Measurements from ENCODE around the gene ATG13. TPM values are rescaled to one million over a fixed set of nuclear protein-coding genes. Genes with fewer than 3 reads are reported as not detected.

The ATG13 gene
- total and polyA plus RNA-seq, 2 of the 8 experiments (the other 6 are each of a cell fraction or from before 2014, with no cell fraction given), result 65.0 to 77.4 TPM

DNA sequence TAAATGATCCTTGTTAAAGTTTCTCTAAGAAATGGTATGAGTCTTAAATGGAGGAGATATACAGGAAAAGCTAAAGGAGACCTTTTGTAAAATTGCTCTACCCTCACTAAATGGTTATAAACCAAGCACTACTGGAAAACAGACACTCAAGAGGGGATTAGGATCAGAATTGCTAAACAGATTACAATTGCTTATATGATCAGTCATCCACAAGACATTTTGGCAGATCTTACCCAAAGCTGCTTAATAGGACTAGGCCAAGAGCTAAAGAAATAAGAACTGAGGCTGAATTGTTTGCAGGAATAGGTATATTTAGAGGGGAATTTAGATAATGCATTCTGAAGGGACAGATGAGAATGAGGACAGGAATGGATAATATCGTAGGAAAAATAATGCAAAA lies 9.8 kb upstream of the ATG13 start:
- no peak overlapping the region for H3K4me2 ChIP-seq (ENCODE audit: insufficient read depth in 1 of 2, low read depth in 2 of 2, low read length in 2 of 2)
- H3K56ac ChIP-seq (replicated peaks; ENCODE audit: insufficient read length, low read depth, low read length), result no peak overlapping the region
- no peaks in the 10 kb centered on the region for H3K27me3 ChIP-seq (replicated peaks in 1 of 4; ENCODE audit: control insufficient read depth in 3 of 4, extremely low read depth in 1 of 4, insufficient read depth in 3 of 4, low read length in 3 of 4)
- no peak overlapping the region for H3K23ac ChIP-seq (ENCODE audit: insufficient read length)
- H2BK5ac ChIP-seq (ENCODE audit: low read depth, low read length), result no peak overlapping the region
- CTCF ChIA-PET (ENCODE audit: partially characterized antibody), result interaction anchor here (0.6 to 1.7 kb wide), 4 partner anchors 10 to 1247 kb away, joined by 4 to 6 read pairs (median 4); partner anchors contain the start of genes ATG13 and HARBI1
- no peak overlapping the region for H4K8ac ChIP-seq (ENCODE audit: extremely low read depth, insufficient read depth, low read length)
- no peak overlapping the region for H2BK15ac ChIP-seq (ENCODE audit: low read length)
- no peak overlapping the region for H2BK20ac ChIP-seq (ENCODE audit: low read length)
- FAIRE-seq (no peak), DNase-seq (ENCODE audit: low read depth in 1 of 2, low spot score in 2 of 2) (no peak)
- no peaks in the 10 kb centered on the region for H3K36me3 ChIP-seq (ENCODE audit: control insufficient read depth in 2 of 4, insufficient read depth in 4 of 4, low read length in 3 of 4)
- no peak overlapping the region for H4K5ac ChIP-seq (ENCODE audit: insufficient read length, low read depth, low read length)
- no peaks in the 10 kb centered on the region for H3K79me1 ChIP-seq (ENCODE audit: low read depth, low read length)
- H2AK5ac ChIP-seq (ENCODE audit: low read depth, low read length), result no peak overlapping the region
- H3K4ac ChIP-seq (replicated peaks; ENCODE audit: insufficient read length, low read depth, low read length), result no peak overlapping the region
- no peak overlapping the region for H3K14ac ChIP-seq (ENCODE audit: insufficient read length)
- no peak for TF ChIP-seq ZNF274 (IDR thresholded peaks at IDR 0.05; ENCODE audit: borderline replicate concordance, extremely low read depth, low read length)
- no peak for TF ChIP-seq GABPA (IDR thresholded peaks at IDR 0.05; ENCODE audit: borderline replicate concordance, insufficient read depth, low read length)
- no peak for TF ChIP-seq TAF7 (optimal IDR thresholded peaks at IDR 0.05; ENCODE audit: borderline replicate concordance, low read depth, low read length)
- TF ChIP-seq, protein P1, sequence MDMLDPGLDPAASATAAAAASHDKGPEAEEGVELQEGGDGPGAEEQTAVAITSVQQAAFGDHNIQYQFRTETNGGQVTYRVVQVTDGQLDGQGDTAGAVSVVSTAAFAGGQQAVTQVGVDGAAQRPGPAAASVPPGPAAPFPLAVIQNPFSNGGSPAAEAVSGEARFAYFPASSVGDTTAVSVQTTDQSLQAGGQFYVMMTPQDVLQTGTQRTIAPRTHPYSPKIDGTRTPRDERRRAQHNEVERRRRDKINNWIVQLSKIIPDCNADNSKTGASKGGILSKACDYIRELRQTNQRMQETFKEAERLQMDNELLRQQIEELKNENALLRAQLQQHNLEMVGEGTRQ (IDR thresholded peaks at IDR 0.05; ENCODE audit: low read length), result no peak
- TF ChIP-seq, protein P2, sequence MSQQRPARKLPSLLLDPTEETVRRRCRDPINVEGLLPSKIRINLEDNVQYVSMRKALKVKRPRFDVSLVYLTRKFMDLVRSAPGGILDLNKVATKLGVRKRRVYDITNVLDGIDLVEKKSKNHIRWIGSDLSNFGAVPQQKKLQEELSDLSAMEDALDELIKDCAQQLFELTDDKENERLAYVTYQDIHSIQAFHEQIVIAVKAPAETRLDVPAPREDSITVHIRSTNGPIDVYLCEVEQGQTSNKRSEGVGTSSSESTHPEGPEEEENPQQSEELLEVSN (IDR thresholded peaks at IDR 0.05), result no peak
- TF ChIP-seq SIX5 (IDR thresholded peaks at IDR 0.05; ENCODE audit: low read depth, low read length), result no peak
- TF ChIP-seq CTBP2 (IDR thresholded peaks at IDR 0.05; ENCODE audit: borderline replicate concordance, insufficient read depth, insufficient read length, low read length), result no peak
- TF ChIP-seq CHD2 (IDR thresholded peaks at IDR 0.05; ENCODE audit: low read length), result no peak
- TF ChIP-seq SUZ12 (IDR thresholded peaks at IDR 0.05; ENCODE audit: low read length), result no peak
- no peak for TF ChIP-seq SP1 (IDR thresholded peaks at IDR 0.05; ENCODE audit: low read depth, low read length)
- 0 out of 2 replicates have a peak, but pooled peaks cover 1% of the 10 kb centered on the region for H3K23me2 ChIP-seq (ENCODE audit: low read depth, low read length)
- H3K9ac ChIP-seq (replicated peaks in 1 of 4; ENCODE audit: extremely low read depth in 1 of 4, low read depth in 3 of 4, low read length in 3 of 4), result no peak overlapping the region
- 100% methylated on average over 1 of the region's 1 CpG for WGBS, 2 experiments (ENCODE audit: extremely low coverage in 1 of 2, insufficient coverage in 1 of 2, insufficient read length in 1 of 2, insufficient replicate concordance in 2 of 2, low coverage in 1 of 2, low lambda C conversion rate in 2 of 2, missing lambda C conversion rate in 1 of 2)
- no peak overlapping the region for H4K91ac ChIP-seq (replicated peaks; ENCODE audit: insufficient read length, low read length)
- no peak overlapping the region for H2BK12ac ChIP-seq (ENCODE audit: low read depth, low read length)
- no peaks in the 10 kb centered on the region for H3K4me1 ChIP-seq (replicated peaks in 1 of 4; ENCODE audit: control insufficient read depth in 3 of 4, insufficient read depth in 4 of 4, low read length in 3 of 4)
- no peaks in the 10 kb centered on the region for H3K79me2 ChIP-seq (ENCODE audit: control insufficient read depth in 1 of 2, insufficient read depth in 2 of 2, low read length in 2 of 2)
- H3K9me3 ChIP-seq (ENCODE audit: insufficient read depth in 2 of 2, low read depth in 1 of 2, low read length in 1 of 2), result no peaks in the 10 kb centered on the region
- H3K18ac ChIP-seq (ENCODE audit: extremely low read depth, low read length), result no peak overlapping the region
- POLR2A ChIA-PET (ENCODE audit: partially characterized antibody), result interaction anchor here (1.4 kb wide), 1 partner anchor 14 kb away, joined by 4 read pairs; the partner anchor contains the start of gene AMBRA1
- H2AFZ ChIP-seq (ENCODE audit: low read length), result no peak overlapping the region
- H4K20me1 ChIP-seq (replicated peaks in 1 of 2; ENCODE audit: control insufficient read depth in 1 of 2, insufficient read depth in 2 of 2, low read length in 2 of 2), result no peaks in the 10 kb centered on the region
- no peak overlapping the region for H3K27ac ChIP-seq (ENCODE audit: low read depth, low read length)
- no peak overlapping the region for H2BK120ac ChIP-seq (replicated peaks; ENCODE audit: low read depth, low read length)
- no peak overlapping the region for H3K4me3 ChIP-seq (ENCODE audit: extremely low read depth in 1 of 4, insufficient read depth in 2 of 4, low read depth in 3 of 4, low read length in 4 of 4)

All from H1 (cell line).